ENCODE data around the gene TENM3.

DNA sequence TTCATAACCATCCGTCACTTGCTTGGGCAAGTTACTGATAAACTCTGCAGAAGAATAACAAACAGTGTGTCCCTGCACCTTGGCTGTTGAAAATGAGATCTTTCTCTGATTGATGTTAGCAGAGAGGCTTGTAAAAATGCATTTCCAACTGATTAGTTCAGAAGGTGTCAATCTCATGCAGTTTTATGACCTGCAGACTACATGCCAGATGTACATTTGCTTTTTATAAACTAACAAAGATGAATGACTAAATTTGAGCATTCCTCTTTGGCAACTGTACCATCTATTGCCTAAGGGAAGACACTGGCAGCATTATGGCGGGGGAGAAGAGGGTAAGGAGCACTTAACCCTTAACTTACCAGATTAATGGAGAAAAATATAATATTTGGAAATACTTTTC, 481.2 kb downstream of the TENM3 start:
- TF ChIP-seq CTCF (IDR thresholded peaks at IDR 0.05) (no peak), POLR2A (IDR thresholded peaks at IDR 0.05) (no peak)

Measured in lower leg skin (tissue), 3 donors.